ENCODE results near the gene CACNA1B.

- TF ChIP-seq CTCF (conservative IDR thresholded peaks at IDR 0.05; ENCODE audit: low read depth, low read length) (no peak), EZH2 (IDR thresholded peaks at IDR 0.05; ENCODE audit: borderline replicate concordance, low read depth, low read length, poor library complexity, severe bottlenecking) (no peak)
Observed at GRCh38 chr9:137989156-137989555, 111.6 kb downstream of the CACNA1B start.
